Glutamatergic neuron (in vitro differentiated cells): ENCODE data around the gene NUDT3. TPM values are rescaled to one million over a fixed set of nuclear protein-coding genes. Genes with fewer than 3 reads are reported as not detected.
A peak's percentile ranks its signal among the peaks of the same experiment; 100 is the strongest.

Experiments used
- DNase-seq: peaks from one replicate; pipeline ENCODE4 v3.0.0; 2022
- H3K27ac Mint-ChIP-seq: one replicate; pipeline ENCODE4 v1.8.0; 2020; ENCODE audit warnings: mild to moderate bottlenecking, mixed read lengths, inconsistent platforms; ENCODE audit not compliant: unreplicated experiment
- H3K27me3 Mint-ChIP-seq: one replicate; pipeline ENCODE4 v1.8.0; 2020; ENCODE audit warnings: mild to moderate bottlenecking, moderate library complexity, mixed read lengths, inconsistent platforms; ENCODE audit not compliant: unreplicated experiment
- H3K36me3 Mint-ChIP-seq: one replicate; pipeline ENCODE4 v1.8.0; 2020; ENCODE audit warnings: mild to moderate bottlenecking, mixed read lengths, inconsistent platforms; ENCODE audit not compliant: unreplicated experiment
- H3K4me1 Mint-ChIP-seq: one replicate; pipeline ENCODE4 v1.8.0; 2020; ENCODE audit warnings: mild to moderate bottlenecking, low read depth, mixed read lengths, inconsistent platforms; ENCODE audit not compliant: unreplicated experiment
- H3K4me3 Mint-ChIP-seq: one replicate; pipeline ENCODE4 v1.8.0; 2020; ENCODE audit warnings: mild to moderate bottlenecking, mixed read lengths, inconsistent platforms; ENCODE audit not compliant: unreplicated experiment
- H3K9me3 Mint-ChIP-seq: one replicate; pipeline ENCODE4 v1.8.0; 2020; ENCODE audit warnings: mild to moderate bottlenecking, moderate library complexity, mixed read lengths, inconsistent platforms; ENCODE audit not compliant: unreplicated experiment
- total RNA-seq: library from RNA; stranded (reverse); fragmentation: NEBNext Ultra II Directional; extraction: Animal tissue kit (Norgen Biotek cat#: 25700); gene quantifications from one replicate; pipeline ENCODE4 v1.2.1, GENCODE V29; 2021; ENCODE audit not compliant: unreplicated experiment
- TF ChIP-seq, protein P1 (sequence below): fragments of 200-600 bp; sonication (generic); IDR thresholded peaks from one replicate; pipeline ENCODE4 v1.5.0; 2021; ENCODE audit not compliant: partially characterized antibody, unreplicated experiment

NUDT3 gene
- total RNA-seq, 1 donor from 2014 or later = 76.1 TPM

DNA sequence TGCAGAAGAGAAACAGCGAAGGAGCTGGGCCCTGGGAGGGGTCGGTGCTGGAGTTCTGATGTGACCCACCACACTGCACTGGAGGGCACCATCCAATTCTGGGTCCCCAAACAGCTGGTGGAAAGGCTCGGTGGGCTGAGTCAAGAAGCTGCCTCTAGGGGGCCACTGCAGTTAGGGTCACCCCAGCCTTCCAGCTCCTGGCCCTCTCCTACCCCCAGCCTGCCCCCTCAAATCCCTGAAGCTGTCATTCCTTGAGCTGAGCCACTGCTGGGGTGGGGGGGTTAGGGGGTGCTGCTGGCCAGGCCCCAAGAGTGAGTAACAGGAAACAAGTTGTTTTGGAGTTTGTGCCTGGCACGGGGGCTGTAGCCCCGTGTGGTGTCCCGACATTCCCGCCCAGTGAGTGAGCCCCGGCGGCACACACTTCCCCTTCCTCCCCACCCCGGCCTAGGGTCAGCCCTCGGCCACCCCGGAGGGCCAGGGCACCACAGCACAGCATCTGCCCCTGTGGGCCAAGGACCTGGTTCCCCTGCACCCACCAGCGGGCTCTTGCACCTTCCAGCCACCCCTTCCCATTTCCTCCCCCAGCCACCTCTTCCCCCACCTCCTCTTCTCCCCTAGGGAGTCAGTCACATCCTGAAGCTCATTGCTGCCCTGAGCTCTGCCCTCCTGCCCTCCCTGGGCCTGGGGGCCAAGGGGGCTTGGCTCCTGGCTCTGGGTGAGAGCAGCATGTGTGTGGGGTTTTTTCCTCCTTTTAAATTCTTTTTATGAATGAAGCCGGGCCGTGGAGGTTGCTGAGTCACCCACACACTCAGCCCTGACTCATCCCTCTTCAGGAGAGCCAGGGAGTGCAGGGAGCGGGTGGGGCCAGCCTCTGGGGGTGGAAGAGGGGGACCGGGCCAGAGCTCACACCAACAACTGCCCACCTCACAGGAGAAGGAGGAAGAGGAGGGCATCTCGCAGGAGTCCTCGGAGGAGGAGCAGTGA is 148.3 kb downstream of the NUDT3 start:
- TF ChIP-seq, protein P1, sequence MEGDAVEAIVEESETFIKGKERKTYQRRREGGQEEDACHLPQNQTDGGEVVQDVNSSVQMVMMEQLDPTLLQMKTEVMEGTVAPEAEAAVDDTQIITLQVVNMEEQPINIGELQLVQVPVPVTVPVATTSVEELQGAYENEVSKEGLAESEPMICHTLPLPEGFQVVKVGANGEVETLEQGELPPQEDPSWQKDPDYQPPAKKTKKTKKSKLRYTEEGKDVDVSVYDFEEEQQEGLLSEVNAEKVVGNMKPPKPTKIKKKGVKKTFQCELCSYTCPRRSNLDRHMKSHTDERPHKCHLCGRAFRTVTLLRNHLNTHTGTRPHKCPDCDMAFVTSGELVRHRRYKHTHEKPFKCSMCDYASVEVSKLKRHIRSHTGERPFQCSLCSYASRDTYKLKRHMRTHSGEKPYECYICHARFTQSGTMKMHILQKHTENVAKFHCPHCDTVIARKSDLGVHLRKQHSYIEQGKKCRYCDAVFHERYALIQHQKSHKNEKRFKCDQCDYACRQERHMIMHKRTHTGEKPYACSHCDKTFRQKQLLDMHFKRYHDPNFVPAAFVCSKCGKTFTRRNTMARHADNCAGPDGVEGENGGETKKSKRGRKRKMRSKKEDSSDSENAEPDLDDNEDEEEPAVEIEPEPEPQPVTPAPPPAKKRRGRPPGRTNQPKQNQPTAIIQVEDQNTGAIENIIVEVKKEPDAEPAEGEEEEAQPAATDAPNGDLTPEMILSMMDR = peak; percentile 8
- H3K36me3 Mint-ChIP-seq = no peaks in the 10 kb centered on the region
- H3K27ac Mint-ChIP-seq = peak overlapping the region; percentile 59
- H3K27me3 Mint-ChIP-seq = peaks cover 14% of the 10 kb centered on the region
- peak; percentile 41 for DNase-seq
- peaks cover 24% of the 10 kb centered on the region for H3K4me1 Mint-ChIP-seq
- H3K4me3 Mint-ChIP-seq = no peak overlapping the region
- peaks cover 7% of the 10 kb centered on the region for H3K9me3 Mint-ChIP-seq

- DNase-seq = no peak
- TF ChIP-seq, protein P1 = no peak
- peaks cover 11% of the 10 kb centered on the region for H3K27me3 Mint-ChIP-seq
- no peaks in the 10 kb centered on the region for H3K36me3 Mint-ChIP-seq
- H3K9me3 Mint-ChIP-seq = peaks cover 7% of the 10 kb centered on the region
- no peak overlapping the region for H3K4me3 Mint-ChIP-seq
- H3K4me1 Mint-ChIP-seq = peaks cover 31% of the 10 kb centered on the region
- H3K27ac Mint-ChIP-seq = no peak overlapping the region
Measured at GRCh38 chr6:34243131-34243771, 149.2 kb downstream of the NUDT3 start.

GRCh38 chr6:34242252-34243130 is 150.0 kb downstream of the NUDT3 start:
- no peak overlapping the region for H3K27ac Mint-ChIP-seq

DNA sequence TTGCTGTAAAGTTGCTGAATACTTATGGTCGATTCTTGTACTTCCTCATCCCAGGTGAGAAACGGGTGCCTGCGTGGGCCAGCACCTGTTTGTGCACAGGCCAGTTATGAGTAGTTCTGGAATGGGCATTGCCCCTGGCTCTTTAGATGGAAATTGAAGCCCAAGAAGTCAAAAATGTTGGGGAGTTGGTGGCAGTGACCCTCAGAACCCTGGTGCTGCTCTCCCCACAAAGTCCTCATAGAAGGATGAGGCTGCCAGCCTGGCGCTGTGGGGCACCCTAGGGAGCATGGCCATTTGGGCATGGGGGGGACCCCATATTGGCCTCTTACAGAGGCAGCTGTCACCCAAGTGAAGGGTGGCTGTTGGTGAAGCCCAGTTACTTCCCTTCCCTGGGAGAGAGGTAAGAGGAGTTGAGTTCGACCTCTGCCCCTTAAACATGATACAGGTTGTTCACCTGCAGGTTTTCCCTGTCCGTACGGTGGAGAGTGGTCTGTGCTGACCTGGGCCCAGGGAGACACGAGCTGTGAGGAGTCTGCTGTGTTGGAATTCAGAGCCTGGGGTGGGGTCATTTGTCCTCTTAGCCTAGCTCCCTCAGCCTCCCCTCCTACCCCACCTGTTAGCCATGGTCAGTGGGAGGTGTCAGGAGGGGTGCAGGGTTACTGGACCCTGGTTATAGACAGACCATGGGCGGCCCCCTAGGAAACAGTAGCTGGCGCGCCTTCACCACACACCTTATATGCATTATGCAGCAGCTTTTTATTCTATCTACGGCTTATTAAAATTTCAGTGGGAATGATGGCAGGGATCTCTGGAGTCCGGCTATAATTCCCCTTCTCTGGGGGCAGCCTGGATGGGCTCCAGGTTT is 150.9 kb downstream of the NUDT3 start:
- H3K4me3 Mint-ChIP-seq = no peak overlapping the region
- peaks cover 4% of the 10 kb centered on the region for H3K9me3 Mint-ChIP-seq
- TF ChIP-seq, protein P1 = no peak
- no peaks in the 10 kb centered on the region for H3K36me3 Mint-ChIP-seq
- H3K27me3 Mint-ChIP-seq = peaks cover 10% of the 10 kb centered on the region
- no peak for DNase-seq
- H3K4me1 Mint-ChIP-seq = peaks cover 27% of the 10 kb centered on the region
- no peak overlapping the region for H3K27ac Mint-ChIP-seq

More at GRCh38 chr6:34242252-34243130, 150.0 kb downstream of the NUDT3 start:
- Mint-ChIP-seq H3K4me3 (no peak overlapping the region), H3K4me1 (peaks cover 31% of the 10 kb centered on the region), H3K9me3 (peaks cover 7% of the 10 kb centered on the region), H3K36me3 (no peaks in the 10 kb centered on the region), H3K27me3 (peaks cover 11% of the 10 kb centered on the region)
- TF ChIP-seq, protein P1 = no peak
- no peak for DNase-seq
